Breast epithelium (tissue), 3 donors: ENCODE data around the gene PLCL2.

Experiments used
- POLR2A ChIP-seq: fragments of 450-650 bp; IDR thresholded peaks from one replicate; pipeline ENCODE4 v1.6.1; 2016; ENCODE audit warnings: antibody characterized with exemption, mild to moderate bottlenecking, moderate library complexity
- TF ChIP-seq, protein P1 (sequence below), 3 donors: fragments of 450-650 bp; IDR thresholded peaks; one replicate each; pipeline ENCODE4 v1.5.1; 2016 to 2017; ENCODE audit warnings: antibody characterized with exemption in 3 of 3, mild to moderate bottlenecking in 3 of 3, moderate library complexity in 3 of 3

DNA sequence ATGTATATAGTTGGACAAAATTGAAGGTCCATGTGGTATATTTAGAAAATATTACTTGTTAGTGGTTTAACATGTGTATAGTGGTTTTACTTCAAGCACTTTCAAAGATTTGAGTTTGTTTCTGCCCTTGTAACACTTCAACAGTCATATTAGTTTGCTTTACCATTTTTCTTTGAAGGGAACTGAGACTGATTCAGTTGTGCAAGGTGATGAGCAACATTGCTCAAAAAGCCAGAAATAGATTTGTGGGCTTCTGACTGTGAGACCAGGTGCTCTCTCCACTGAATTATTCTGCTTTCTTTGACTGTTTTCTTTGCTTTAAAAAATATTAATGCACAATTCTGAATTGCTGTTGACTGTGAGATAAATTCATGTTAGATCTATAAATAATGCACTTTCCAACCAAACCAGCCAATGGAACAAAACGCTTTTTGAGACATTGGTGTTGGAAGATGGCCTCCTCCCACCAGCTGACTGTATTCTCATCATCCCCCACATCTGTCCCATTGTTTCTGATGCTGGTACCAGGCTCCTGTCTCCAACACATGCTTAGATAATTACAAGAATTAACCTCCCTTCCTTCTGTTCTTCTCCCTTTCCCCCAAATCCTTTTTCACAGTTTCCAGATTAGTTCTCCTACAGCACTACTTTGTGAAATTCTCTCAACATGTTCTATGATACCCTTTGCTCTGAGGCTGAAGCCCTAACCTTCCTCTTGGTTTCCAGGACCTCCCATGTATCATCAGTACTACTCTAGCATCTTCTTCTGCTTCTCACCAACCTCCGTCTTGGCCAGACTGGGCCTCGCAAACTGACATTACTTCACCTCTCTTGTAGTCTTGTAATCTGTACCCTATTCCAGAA, 27.9 kb downstream of the PLCL2 start:
- TF ChIP-seq, protein P1, sequence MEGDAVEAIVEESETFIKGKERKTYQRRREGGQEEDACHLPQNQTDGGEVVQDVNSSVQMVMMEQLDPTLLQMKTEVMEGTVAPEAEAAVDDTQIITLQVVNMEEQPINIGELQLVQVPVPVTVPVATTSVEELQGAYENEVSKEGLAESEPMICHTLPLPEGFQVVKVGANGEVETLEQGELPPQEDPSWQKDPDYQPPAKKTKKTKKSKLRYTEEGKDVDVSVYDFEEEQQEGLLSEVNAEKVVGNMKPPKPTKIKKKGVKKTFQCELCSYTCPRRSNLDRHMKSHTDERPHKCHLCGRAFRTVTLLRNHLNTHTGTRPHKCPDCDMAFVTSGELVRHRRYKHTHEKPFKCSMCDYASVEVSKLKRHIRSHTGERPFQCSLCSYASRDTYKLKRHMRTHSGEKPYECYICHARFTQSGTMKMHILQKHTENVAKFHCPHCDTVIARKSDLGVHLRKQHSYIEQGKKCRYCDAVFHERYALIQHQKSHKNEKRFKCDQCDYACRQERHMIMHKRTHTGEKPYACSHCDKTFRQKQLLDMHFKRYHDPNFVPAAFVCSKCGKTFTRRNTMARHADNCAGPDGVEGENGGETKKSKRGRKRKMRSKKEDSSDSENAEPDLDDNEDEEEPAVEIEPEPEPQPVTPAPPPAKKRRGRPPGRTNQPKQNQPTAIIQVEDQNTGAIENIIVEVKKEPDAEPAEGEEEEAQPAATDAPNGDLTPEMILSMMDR (IDR thresholded peaks at IDR 0.05), result no peak
- TF ChIP-seq POLR2A, result no peak
